GM23248 (cell line): ENCODE results near the gene LLPH. TPM values are rescaled to one million over a fixed set of nuclear protein-coding genes. Genes with fewer than 3 reads are reported as not detected.
"Not testable (repeated sequence)": the region's sequence is repeated elsewhere in the genome, so short reads cannot be mapped to it uniquely, and the experiment has no call there.

ENCODE experiments used
- DNase-seq: peaks from one replicate; pipeline ENCODE4 v3.0.0-alpha.2; 2015
- H2AFZ ChIP-seq: fragments of 200-600 bp; sonication (generic); 2 replicates; pipeline ENCODE4 v1.6.1; 2016; ENCODE audit warnings: antibody characterized with exemption
- H3F3A ChIP-seq: fragments of 200-600 bp; sonication (generic); 2 replicates; pipeline ENCODE4 v1.6.1; 2016; ENCODE audit warnings: mild to moderate bottlenecking, antibody characterized with exemption, mixed run types; ENCODE audit not compliant: insufficient read depth
- H3K27ac ChIP-seq: fragments of 200-600 bp; sonication (generic); 2 replicates; pipeline ENCODE4 v1.5.1; 2016; ENCODE audit warnings: mild to moderate bottlenecking
- H3K27me3 ChIP-seq: fragments of 200-600 bp; sonication (generic); replicated peaks from 2 replicates; pipeline ENCODE4 v1.6.1; 2016; ENCODE audit warnings: mild to moderate bottlenecking; ENCODE audit not compliant: insufficient read depth
- H3K36me3 ChIP-seq: fragments of 200-600 bp; sonication (generic); 2 replicates; pipeline ENCODE4 v1.6.1; 2016; ENCODE audit warnings: low read depth, mild to moderate bottlenecking
- H3K4me1 ChIP-seq: fragments of 200-600 bp; sonication (generic); 2 replicates; pipeline ENCODE4 v1.6.1; 2016; ENCODE audit warnings: mild to moderate bottlenecking; ENCODE audit not compliant: insufficient read depth
- H3K4me2 ChIP-seq: fragments of 200-600 bp; sonication (generic); one replicate; pipeline ENCODE4 v1.6.1; 2016; ENCODE audit warnings: mild to moderate bottlenecking; ENCODE audit not compliant: unreplicated experiment
- H3K4me3 ChIP-seq: fragments of 200-600 bp; sonication (generic); 2 replicates; pipeline ENCODE4 v1.5.1; 2016; ENCODE audit warnings: mild to moderate bottlenecking
- H3K79me2 ChIP-seq: fragments of 200-600 bp; sonication (generic); 2 replicates; pipeline ENCODE4 v1.6.1; 2016; ENCODE audit warnings: mild to moderate bottlenecking; ENCODE audit not compliant: insufficient read depth
- H3K9ac ChIP-seq: fragments of 200-600 bp; sonication (generic); 2 replicates; pipeline ENCODE4 v1.6.1; 2016; ENCODE audit warnings: mild to moderate bottlenecking
- H3K9me2 ChIP-seq: fragments of 200-600 bp; sonication (generic); 2 replicates; pipeline ENCODE4 v1.6.1; 2016; ENCODE audit warnings: mixed run types, mild to moderate bottlenecking, moderate library complexity; ENCODE audit not compliant: insufficient read depth
- H3K9me3 ChIP-seq: fragments of 200-600 bp; sonication (generic); one replicate; pipeline ENCODE4 v1.6.1; 2017; ENCODE audit warnings: low read depth
- H4K20me1 ChIP-seq: fragments of 200-600 bp; sonication (generic); 2 replicates; pipeline ENCODE4 v1.6.0; 2016; ENCODE audit not compliant: insufficient read depth
- EZH2 ChIP-seq: fragments of 200-600 bp; sonication (generic); IDR thresholded peaks from 2 replicates; pipeline ENCODE4 v1.6.1; 2018; ENCODE audit warnings: antibody characterized with exemption, mild to moderate bottlenecking; ENCODE audit not compliant: insufficient read depth, poor library complexity, severe bottlenecking
- EZH2phosphoT487 ChIP-seq: fragments of 200-600 bp; sonication (generic); IDR thresholded peaks from 2 replicates; pipeline ENCODE4 v1.6.1; 2018; ENCODE audit warnings: antibody characterized with exemption, moderate library complexity, mild to moderate bottlenecking, low read depth; ENCODE audit not compliant: insufficient read depth
- WGBS, 2 experiments: methylation state at CpG; one replicate each; pipeline ENCODE4 v1.1.6; 2015 to 2017; ENCODE audit warnings: low lambda C conversion rate in 2 of 2, low coverage in 1 of 2; ENCODE audit errors: missing lambda C conversion rate in 2 of 2; 5-methylcytosine and 5-hydroxymethylcytosine counted together
- in situ Hi-C: fragments of 300-500 bp; cut with MboI; formaldehyde crosslinking; loops from 2 replicates; pipeline ENCODE4 v1.15.0; 2020
- polyA plus RNA-seq: library from polyadenylated mRNA; unstranded; fragments of >200 nt; fragmentation: Nextera tagmentation; extraction: Ambion mirVana; gene quantifications from 2 replicates; pipeline ENCODE4 v1.2.1, GENCODE V29; 2016
- total RNA-seq: library from RNA; depleted of rRNA; stranded (reverse); fragments of >200 nt; shearing (Covaris generic); gene quantifications from 2 replicates; pipeline ENCODE4 v1.2.3, GENCODE V29; 2014; rRNA removed

LLPH gene
- total RNA-seq = 7.1 and 11.6 TPM in 2 replicates
- 49.2 and 50.0 TPM in 2 replicates for polyA plus RNA-seq

GRCh38 chr12:66130267-66131066 lies at the start of gene LLPH:
Gene LLPH, minus strand, starts transcription at chr12:66130750. Its CDS starts 1,644 bp downstream, at chr12:66129106.
- in situ Hi-C loops = no loop called here
- TF ChIP-seq EZH2 = no peak
- TF ChIP-seq EZH2phosphoT487 = no peak

GRCh38 chr12:66176105-66176900 lies 45.8 kb upstream of the LLPH start:
- Histone ChIP-seq H3K4me1 (no peaks in the 10 kb centered on the region), H3K9me2 (no peaks in the 10 kb centered on the region), H3K4me3 (no peak overlapping the region), H3K9me3 (no peaks in the 10 kb centered on the region), H3K36me3 (no peaks in the 10 kb centered on the region), H2AFZ (no peak overlapping the region), H3F3A (no peaks in the 10 kb centered on the region), H3K27me3 (no peaks in the 10 kb centered on the region; the same call in 1 of the 2 replicates), H3K79me2 (no peaks in the 10 kb centered on the region), H3K27ac (no peak overlapping the region), H3K4me2 (no peak overlapping the region), H3K9ac (no peak overlapping the region), H4K20me1 (no peaks in the 10 kb centered on the region)
- WGBS, 2 experiments = 82 to 92% methylated on average over 1 of the region's 1 CpG
- DNase-seq = no peak
- no peak for TF ChIP-seq EZH2
- TF ChIP-seq EZH2phosphoT487 = no peak
- in situ Hi-C loops = no loop called here

More at GRCh38 chr12:66130267-66131066, at the start of gene LLPH:
- Histone ChIP-seq H3K36me3 (peaks cover 24% of the 10 kb centered on the region), H3K9me2 (no peaks in the 10 kb centered on the region), H3K9me3 (no peaks in the 10 kb centered on the region), H3K4me1 (peaks cover 20% of the 10 kb centered on the region), H3K9ac (peak within 1 kb of the TSS; percentile 90), H3K4me2 (peak within 1 kb of the TSS; percentile 95), H3K27me3 (no peaks in the 10 kb centered on the region), H4K20me1 (no peaks in the 10 kb centered on the region), H3K79me2 (peaks cover 58% of the 10 kb centered on the region), H3K4me3 (peak within 1 kb of the TSS; percentile 96), H3K27ac (peak within 1 kb of the TSS; percentile 64), H2AFZ (peak within 1 kb of the TSS; percentile 97), H3F3A (peaks cover 23% of the 10 kb centered on the region)
- WGBS, 2 experiments = 1 to 2% methylated on average over 46 to 47 of the region's 49 CpGs
- peak; percentile 97 for DNase-seq

DNA sequence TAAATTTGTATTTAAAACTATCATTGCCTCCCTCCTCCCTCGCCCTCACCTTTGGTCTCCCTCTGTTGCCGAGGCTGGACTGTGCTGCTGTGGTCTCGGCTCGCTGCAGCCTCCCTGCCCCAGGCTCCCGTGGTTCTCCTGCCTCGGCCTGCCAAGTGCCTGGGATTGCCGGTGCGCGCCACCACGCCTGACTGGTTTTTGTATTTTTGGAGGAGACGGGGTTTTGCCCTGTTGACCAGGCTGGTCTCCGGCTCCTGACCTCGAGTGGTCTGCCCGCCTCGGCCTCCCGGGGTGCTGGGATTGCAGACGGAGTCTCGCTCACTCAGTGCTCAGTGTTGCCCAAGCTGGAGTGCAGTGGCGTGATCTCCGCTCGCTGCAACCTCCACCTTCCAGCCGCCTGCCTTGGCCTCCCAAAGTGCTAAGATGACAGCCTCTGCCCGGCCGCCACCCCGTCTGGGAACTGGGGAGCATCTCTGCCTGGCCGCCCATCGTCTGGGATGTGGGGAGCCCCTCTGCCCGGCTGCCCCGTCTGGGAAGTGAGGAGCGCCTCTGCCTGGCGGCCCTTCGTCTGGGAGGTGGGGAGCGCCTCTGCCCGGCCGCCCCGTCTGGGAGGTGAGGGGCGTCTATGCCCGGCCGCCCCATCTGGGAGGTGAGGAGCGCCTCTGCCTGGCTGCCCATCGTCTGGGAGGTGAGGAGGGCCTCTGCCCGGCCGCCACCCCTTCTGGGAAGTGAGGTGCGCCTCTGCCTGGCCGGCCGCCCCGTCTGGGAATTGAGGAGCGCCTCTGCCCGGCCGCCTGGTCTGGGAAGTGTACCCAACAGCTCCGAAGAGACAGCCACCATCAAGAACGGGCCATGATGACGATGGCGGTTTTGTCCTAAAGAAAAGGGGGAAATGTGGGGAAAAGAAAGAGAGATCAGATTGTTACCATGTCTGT lies 44.1 kb upstream of the LLPH start:
- H4K20me1 ChIP-seq, H3K27ac ChIP-seq, H3K4me2 ChIP-seq, H3K9me2 ChIP-seq, H3K36me3 ChIP-seq, H3K4me3 ChIP-seq, in situ Hi-C loops, H2AFZ ChIP-seq, H3K4me1 ChIP-seq, DNase-seq, H3K9me3 ChIP-seq, H3K79me2 ChIP-seq, H3K27me3 ChIP-seq, H3F3A ChIP-seq, H3K9ac ChIP-seq: not testable (repeated sequence)
- 87 to 94% methylated on average over 27 to 54 of the region's 54 CpGs for WGBS, 2 experiments

DNA sequence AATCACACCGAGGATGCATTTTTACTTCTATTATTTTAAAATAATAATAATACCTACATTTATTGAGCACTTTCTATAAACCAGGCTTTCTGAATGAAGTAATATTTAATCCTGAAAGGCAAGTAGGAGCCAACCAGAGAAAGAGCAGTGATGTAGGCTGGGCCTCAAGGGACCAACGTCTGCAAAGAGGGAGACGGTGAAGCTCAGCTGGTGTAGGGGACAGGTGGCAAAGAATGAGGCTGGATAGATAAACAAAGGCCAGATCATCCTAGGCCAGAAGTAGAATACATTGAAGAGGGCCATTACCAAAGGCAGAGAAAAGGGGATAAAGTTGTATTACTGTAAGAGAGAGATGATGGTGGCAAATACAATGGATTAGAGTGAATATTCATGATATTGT lies 40.1 kb upstream of the LLPH start:
- Histone ChIP-seq H3K27me3 (no peaks in the 10 kb centered on the region), H3K79me2 (peaks cover 30% of the 10 kb centered on the region), H3K4me2 (peak overlapping the region; percentile 77), H2AFZ (peak overlapping the region; percentile 96), H3K27ac (peak overlapping the region; percentile 93), H3K36me3 (peaks cover under 1% of the 10 kb centered on the region), H4K20me1 (no peaks in the 10 kb centered on the region), H3K9ac (peak overlapping the region; percentile 90), H3K9me2 (no peaks in the 10 kb centered on the region), H3F3A (peaks cover 19% of the 10 kb centered on the region), H3K4me3 (peak overlapping the region; percentile 83), H3K9me3 (no peaks in the 10 kb centered on the region), H3K4me1 (peaks cover 12% of the 10 kb centered on the region)
- TF ChIP-seq EZH2phosphoT487 (no peak), EZH2 (no peak)
- no peak for DNase-seq
- WGBS, 2 experiments = 83 to 90% methylated on average over 3 of the region's 3 CpGs
- in situ Hi-C loops = no loop called here
